T-helper 2 cell treated with Interferon-gamma antibody and Interleukin-4, amounts not matched to agents 100 ng/mL and 5 ng/mL, for 36 hours (primary cell): ENCODE results near the gene RELL1. TPM values are rescaled to one million over a fixed set of nuclear protein-coding genes. Genes with fewer than 3 reads are reported as not detected.

Source experiments
- total RNA-seq: library from RNA; stranded (reverse); gene quantifications from 2 replicates; pipeline ENCODE4 v1.2.3, GENCODE V29; 2022

The RELL1 gene
- total RNA-seq, 1 donor from 2014 or later = 27.3 TPM

Other genes with a start within 250 kb of the RELL1 start
- 37.9 and 39.7 TPM in 2 replicates for gene PGM2, start 140.3 kb upstream of the RELL1 start, total RNA-seq
- 53.6 and 65.3 TPM in 2 replicates for gene TBC1D1, start 204.7 kb upstream of the RELL1 start, total RNA-seq